C1 segment of cervical spinal cord (tissue), 14 donors: ENCODE measurements around the gene TRIM7.
"Not testable (repeated sequence)": the region's sequence is repeated elsewhere in the genome, so short reads cannot be mapped to it uniquely, and the experiment has no call there.

Experiments used
- DNase-seq, 14 donors: peaks; one replicate each; lab custom pipeline; 2025; lab: John Stamatoyannopoulos, UW

Gene TRIM7

DNA sequence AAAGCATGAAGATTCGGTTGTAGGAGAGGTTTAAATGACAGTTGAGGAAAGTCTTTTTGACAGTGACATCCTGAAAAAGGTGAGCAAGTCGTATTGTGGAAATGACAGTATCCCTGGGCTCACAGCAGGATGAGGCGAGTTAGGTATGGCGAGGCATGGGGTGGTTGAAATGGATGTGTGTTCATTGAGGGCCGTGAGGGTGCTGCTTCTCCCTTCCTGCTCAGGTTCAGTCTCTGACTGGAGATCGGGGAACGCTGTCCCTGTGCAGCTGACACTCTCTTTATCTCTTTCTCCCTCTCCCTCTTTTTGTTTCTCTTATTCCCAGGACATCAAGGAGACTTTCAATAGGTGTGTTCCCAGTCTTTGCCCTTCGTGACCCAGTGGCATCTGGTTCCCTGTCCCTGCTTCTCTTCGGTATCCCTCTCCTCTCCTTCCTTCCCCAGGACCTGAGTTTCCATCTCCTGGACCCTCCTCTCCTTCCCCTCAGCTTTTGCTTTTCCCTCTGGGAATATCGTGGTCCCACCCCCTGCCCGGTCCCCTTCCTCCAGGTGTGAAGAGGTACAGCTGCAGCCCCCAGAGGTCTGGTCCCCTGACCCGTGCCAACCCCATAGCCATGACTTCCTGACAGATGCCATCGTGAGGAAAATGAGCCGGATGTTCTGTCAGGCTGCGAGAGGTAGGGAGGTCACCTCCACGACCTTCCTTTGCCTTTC is 28.2 kb upstream of the TRIM7 start:
- DNase-seq, result no peak

GRCh38 chr5:181232593-181232992 is 27.6 kb upstream of the TRIM7 start:
- DNase-seq, result no peak

- no peak for DNase-seq
Measured at GRCh38 chr5:181231432-181231831, 26.4 kb upstream of the TRIM7 start.

GRCh38 chr5:181230551-181230950 is 25.6 kb upstream of the TRIM7 start:
- no peak for DNase-seq

- DNase-seq, result no peak
Measured at GRCh38 chr5:181229996-181230395, 25.0 kb upstream of the TRIM7 start.

- no peak for DNase-seq
Measured at GRCh38 chr5:181224390-181225229, 19.6 kb upstream of the TRIM7 start.

DNA sequence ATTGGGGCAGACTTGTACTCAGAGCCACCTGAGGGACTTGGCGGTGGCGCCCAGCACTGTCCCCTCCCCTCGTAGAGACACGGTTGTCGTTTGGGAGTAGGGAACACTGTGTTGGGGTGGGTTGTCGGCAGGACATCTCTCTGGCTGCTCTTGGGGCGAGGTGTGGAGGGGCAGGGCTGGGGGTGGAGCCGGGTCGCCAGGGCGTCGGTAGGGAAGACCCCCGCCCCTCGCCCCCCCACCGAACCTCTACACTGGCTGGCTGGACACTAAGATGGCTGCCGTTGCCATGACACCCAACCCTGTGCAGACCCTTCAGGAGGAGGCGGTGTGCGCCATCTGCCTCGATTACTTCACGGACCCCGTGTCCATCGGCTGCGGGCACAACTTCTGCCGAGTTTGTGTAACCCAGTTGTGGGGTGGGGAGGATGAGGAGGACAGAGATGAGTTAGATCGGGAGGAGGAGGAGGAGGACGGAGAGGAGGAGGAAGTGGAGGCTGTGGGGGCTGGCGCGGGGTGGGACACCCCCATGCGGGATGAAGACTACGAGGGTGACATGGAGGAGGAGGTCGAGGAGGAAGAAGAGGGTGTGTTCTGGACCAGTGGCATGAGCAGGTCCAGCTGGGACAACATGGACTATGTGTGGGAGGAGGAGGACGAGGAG is 18.9 kb upstream of the TRIM7 start:
- no peak for DNase-seq

DNA sequence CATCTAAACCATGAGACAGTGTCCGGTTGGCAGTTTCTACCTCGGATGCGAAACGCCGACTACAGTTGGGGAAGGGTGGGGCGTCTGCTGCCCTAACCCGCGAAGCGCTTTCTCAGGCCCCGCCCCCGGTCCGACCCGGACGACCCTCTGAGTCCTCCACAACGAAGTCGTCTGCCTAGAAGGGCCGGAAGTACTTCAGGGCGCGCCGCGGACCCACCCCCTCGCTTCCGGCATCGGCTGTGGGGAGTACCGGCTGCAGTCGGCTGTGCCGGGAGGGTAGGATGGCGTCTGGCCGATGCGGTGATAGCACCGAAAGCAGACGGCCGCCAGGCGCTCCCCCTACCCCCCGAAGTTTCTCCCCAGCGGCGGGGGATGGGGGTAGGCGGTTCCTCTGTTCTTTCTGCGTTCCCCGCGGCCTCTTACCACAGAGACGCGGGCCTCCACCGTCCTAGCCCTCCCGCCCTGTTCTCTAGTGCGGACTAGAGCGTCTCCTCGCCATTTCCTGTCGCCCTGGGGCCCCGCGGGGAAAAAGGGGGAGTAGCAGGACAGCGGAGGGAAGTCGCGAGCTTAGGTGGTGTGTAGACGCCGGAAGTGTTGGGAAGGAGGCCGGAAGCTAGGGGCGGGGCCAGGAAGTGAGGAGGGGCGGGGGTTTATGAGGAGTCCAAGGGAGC is 18.2 kb upstream of the TRIM7 start, which contains the start of gene TRIM41:
Gene TRIM41, plus strand, starts transcription at position 224 of the 671 bp plus-strand sequence. CDS start 719 bp downstream, outside the sequence.
- DNase-seq, result no peak

DNA sequence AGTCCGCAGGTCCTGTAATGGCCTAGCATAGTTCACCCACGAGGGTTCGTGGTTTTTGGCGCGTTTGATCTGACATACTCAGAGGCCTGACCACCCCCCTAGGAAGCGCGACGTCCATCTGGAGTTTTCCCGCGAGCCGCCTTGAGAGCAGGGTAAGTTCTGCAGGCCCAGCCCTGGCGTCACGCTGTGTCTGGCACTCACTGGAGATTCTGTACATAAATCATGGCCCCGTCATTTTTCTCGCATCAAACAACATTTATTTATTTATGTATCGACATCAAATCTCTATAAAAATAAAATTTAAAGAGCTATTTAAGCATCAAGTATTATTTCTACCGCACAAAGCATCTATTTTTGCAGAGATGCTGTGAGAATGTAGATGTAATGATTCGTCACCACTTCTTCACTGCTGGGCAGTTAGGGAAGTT is 17.6 kb upstream of the TRIM7 start:
- no peak for DNase-seq

DNA sequence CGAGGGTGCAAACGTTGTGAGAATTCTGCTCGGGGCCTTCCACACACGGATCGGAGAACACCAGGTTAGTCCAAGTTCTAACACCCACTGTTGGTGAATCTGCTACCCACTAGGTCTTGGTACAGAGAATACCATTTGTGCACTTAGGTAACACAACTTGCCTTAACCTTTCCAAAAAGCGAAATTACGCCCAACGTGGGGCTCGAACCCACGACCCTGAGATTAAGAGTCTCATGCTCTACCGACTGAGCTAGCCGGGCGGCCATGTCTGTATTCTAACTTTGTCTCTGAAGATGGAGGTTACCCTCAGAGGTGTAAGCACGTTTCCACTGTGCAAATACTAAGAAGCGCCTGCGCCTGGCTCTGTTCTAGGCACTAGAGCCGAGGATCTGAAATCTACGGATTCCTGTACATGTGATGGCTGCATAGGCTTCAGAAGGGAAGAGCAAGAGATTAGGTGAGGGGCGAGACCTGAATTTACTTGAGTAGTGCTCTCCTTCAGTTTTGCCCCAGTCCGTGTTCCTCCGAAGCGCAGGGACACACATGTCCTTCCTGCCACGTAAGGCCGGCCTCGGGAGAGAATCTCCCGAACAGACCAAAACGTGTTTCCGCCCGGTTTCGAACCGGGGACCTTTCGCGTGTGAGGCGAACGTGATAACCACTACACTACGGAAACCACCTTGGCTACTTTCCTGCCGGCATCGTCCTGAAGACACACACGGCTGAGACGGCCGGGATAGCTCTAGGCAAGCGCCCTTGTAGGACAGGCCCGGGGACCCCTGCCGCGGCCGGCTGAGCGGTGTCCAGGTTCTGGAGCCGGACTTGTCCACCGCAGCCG is 17.0 kb upstream of the TRIM7 start:
- DNase-seq, result no peak

- no peak for DNase-seq
Measured at GRCh38 chr5:181221105-181221791, 16.3 kb upstream of the TRIM7 start.

DNA sequence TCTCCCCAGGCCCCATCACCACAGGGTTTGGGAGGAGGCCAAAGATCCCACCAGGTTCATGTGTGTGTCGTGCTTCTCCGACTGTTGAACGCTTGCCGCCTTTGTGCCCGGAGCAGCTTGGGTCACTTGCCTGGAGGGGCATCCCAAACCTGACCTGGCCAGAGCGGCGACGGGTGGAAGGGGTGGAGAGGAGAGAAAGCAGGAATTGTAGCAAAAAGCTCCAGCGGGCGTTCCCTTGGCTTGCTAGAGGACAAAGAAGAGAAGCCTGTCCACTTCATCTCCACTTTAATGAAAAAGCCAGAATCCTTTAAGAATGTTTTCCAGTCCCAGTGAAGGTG is 15.2 kb upstream of the TRIM7 start:
- no peak for DNase-seq

- DNase-seq, result no peak
Measured at GRCh38 chr5:181219262-181220177, 14.5 kb upstream of the TRIM7 start.

DNA sequence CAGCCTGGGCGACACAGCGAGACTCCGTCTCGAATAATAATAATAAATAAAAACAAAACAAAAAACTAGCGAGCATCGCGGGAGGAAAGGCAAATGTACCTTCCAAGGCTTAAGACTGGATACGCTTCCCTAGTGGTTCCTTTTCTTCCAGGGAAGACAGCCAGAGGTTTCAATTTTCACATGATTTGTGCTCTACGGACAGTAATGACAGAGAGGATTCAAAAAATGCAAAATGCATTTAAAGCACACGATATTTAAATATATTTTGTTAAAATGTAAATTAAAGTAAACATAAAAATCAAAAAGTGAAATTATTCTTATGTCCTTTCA is 13.8 kb upstream of the TRIM7 start:
- no peak for DNase-seq

DNA sequence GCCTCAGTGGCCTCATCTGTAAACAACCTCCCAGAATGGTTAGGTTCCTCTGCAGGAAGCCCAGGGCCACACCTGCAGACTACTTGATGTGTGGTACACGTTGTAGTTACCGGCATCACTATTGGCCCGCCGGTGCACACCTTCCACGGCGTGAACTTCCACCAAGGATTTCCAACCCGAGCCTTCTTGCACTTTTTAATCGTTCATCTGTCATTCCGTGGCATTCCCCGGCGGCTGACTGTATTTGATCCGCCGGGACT is 12.7 kb upstream of the TRIM7 start:
- no peak for DNase-seq

DNA sequence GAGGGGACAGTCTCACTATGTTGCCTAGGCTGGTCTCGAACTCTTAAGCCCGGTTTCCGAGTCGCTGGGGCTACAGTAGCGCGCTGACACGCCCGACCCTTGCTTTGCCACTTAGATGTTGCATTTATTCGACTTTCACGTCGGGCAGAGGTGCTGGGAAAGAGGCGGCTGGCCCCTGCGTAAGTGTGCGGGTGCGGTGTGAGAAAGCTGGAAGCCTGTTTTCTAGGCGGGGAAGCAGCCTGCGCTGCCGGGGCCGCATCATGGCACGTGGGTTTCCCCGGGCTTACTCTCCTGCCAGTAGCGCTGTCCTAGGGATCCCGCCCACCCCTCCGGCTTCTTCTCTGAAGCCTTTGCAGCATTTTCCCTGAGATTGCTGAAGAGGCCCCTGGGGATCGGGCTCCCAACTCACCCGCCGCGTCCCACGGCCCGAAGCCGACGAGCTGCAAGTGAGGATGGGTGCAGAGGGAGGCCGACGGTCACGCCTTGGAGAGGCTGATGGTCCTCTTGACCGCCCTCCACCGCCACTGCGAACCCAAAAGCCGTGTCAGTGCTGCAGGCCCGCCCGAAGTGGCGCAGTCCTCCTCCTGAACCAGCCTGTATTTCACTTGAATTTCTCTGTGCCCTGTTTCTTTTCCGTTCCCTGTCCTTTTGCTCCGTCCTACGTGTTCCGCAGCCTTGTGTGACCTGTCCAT is 12.3 kb upstream of the TRIM7 start:
- DNase-seq, result no peak

DNA sequence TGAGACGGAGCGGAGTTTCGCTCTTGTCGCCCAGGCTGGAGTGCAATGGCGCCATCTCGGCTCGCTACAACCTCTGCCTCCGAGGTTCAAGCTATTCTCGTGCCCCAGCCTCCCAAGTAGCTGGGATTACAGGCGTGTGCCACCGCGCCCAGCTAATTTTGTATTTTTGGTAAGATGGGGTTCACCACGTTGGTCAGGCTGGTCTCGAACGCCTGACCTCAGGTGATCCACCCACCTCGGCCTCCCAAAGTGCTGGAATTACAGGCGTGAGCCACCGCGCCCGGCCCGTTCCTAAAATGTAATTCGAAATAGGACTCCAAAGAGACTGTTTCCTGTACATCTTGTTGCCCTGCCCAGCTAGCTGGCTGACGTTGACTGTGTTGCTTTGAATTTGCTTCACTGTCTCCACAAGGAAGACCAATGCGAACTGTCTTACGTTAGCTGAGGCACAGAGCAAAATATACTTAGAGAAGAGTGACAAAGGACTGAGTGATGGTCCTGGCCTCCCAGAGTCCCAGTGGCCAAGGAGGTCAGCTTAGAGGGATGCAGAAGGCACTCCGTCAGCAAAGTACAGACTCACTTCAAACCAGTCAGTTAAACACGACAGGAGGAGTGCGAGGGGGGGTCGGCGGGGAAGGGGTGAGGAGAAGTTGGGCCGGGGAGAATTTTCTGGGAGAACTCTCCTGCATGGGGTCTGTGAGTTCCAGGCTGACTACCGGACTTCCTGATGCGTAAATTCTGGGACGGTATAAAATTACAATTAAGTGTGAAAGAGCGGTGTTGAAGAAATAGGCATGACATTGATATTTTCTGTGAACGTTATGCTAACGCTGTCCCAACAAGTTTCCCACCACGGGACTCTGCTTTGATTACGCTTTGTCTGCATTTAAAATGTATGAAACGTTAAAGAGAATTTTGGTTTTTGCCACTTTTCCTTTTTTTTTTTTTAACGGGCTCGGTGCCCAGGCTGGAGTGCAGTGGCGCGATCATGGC is 11.3 kb upstream of the TRIM7 start:
- no peak for DNase-seq

GRCh38 chr5:181214249-181214648 is 9.3 kb upstream of the TRIM7 start:
- DNase-seq, result not testable (repeated sequence)
